NCI-H2029 (cell line): ENCODE measurements around the gene SLX4IP.

Source experiments
- DNase-seq: peaks from one replicate; lab custom pipeline; 2025; lab: John Stamatoyannopoulos, UW

Gene SLX4IP

GRCh38 chr20:10429443-10429981, 5.6 kb upstream of the SLX4IP start:
- no peak for DNase-seq

GRCh38 chr20:10430000-10430466, 5.1 kb upstream of the SLX4IP start:
- no peak for DNase-seq

- no peak for DNase-seq
Observed at GRCh38 chr20:10430704-10431103, 4.4 kb upstream of the SLX4IP start.

GRCh38 chr20:10432079-10432478, 3.0 kb upstream of the SLX4IP start:
- DNase-seq, result no peak

GRCh38 chr20:10433014-10433622, 2.0 kb upstream of the SLX4IP start:
- DNase-seq, result no peak

- DNase-seq, result peak; percentile 82
Observed at GRCh38 chr20:10433623-10434466, 1.3 kb upstream of the SLX4IP start, which contains the start of gene MKKS. Gene MKKS (minus strand): TSS chr20:10434222. CDS start chr20:10413514, 20,708 bp downstream.

- peak; percentile 98 for DNase-seq
Observed at GRCh38 chr20:10434467-10434831, 656 bp upstream of the SLX4IP start.

- DNase-seq, result no peak
Observed at GRCh38 chr20:10436053-10436699, 1.1 kb downstream of the SLX4IP start.

GRCh38 chr20:10438217-10438616, 3.1 kb downstream of the SLX4IP start:
- no peak for DNase-seq

GRCh38 chr20:10443936-10444335, 8.8 kb downstream of the SLX4IP start:
- no peak for DNase-seq

- DNase-seq, result no peak
Observed at GRCh38 chr20:10445758-10446157, 10.7 kb downstream of the SLX4IP start.

GRCh38 chr20:10447028-10447427, 11.9 kb downstream of the SLX4IP start:
- peak; percentile 20 for DNase-seq

- peak; percentile 22 for DNase-seq
Observed at GRCh38 chr20:10448270-10449156, 13.4 kb downstream of the SLX4IP start.

GRCh38 chr20:10449270-10449669, 14.2 kb downstream of the SLX4IP start:
- no peak for DNase-seq

- DNase-seq, result peak; percentile 39
Observed at GRCh38 chr20:10453241-10453640, 18.1 kb downstream of the SLX4IP start.

GRCh38 chr20:10454151-10454750, 19.1 kb downstream of the SLX4IP start:
- peak; percentile 59 for DNase-seq

GRCh38 chr20:10461495-10461894, 26.4 kb downstream of the SLX4IP start:
- no peak for DNase-seq

GRCh38 chr20:10462516-10462915, 27.4 kb downstream of the SLX4IP start:
- DNase-seq, result no peak

GRCh38 chr20:10463622-10464021, 28.5 kb downstream of the SLX4IP start:
- no peak for DNase-seq

GRCh38 chr20:10465135-10465534, 30.0 kb downstream of the SLX4IP start:
- peak; percentile 31 for DNase-seq

GRCh38 chr20:10466325-10466724, 31.2 kb downstream of the SLX4IP start:
- DNase-seq, result no peak
